22Rv1 (cell line): ENCODE data around the gene COX19.

Source experiments
- H3K27ac ChIP-seq: fragments of 450-650 bp; 2 replicates; pipeline ENCODE4 v1.5.1; 2017
- ZFX ChIP-seq: fragments of 450-650 bp; IDR thresholded peaks from 2 replicates; pipeline ENCODE4 v1.6.1; 2017; ENCODE audit warnings: antibody characterized with exemption, borderline replicate concordance
- TF ChIP-seq, protein P1 (sequence below): fragments of 450-650 bp; IDR thresholded peaks from 2 replicates; pipeline ENCODE4 v1.5.1; 2017; ENCODE audit warnings: mild to moderate bottlenecking

The COX19 gene

GRCh38 chr7:922334-923107 is 52.8 kb downstream of the COX19 start:
- no peak overlapping the region for H3K27ac ChIP-seq

DNA sequence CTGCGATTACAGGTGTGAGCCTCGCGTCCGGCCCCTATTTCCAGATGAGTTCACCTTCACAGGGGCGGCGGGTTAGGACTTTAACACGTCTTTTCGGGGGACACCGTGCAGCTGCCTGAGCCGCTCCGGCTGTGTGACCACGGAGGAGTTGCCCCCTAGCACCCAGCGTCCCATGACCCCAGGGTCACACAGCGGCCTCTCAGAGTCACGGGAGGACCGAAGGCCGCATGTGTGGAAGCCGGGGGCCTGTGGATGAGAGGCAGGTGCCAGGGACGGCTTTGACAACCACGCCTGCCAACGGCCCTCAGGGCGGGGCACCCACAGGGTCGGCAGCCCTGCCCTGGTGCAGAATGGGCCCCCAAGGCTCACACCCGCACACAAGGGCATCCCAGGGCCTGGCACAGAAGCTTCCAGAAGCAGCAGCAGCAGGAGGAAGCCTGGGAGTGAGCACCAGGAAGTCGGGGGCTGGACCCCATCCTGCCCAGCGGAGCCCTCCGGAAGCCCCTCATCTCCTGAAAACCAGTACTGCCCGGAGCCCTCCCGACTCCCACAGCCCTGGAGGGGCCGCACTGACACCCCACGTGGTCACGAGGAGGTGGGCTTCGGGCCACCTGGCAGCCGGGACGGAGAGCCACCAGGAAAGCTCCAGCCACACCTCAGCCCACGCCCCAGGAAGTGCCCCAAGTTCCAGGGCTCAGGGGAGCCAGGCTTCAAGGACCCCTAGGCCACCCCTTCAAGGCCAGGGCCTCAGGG is 53.6 kb downstream of the COX19 start:
- no peak overlapping the region for H3K27ac ChIP-seq
- TF ChIP-seq ZFX, result no peak
- TF ChIP-seq, protein P1, sequence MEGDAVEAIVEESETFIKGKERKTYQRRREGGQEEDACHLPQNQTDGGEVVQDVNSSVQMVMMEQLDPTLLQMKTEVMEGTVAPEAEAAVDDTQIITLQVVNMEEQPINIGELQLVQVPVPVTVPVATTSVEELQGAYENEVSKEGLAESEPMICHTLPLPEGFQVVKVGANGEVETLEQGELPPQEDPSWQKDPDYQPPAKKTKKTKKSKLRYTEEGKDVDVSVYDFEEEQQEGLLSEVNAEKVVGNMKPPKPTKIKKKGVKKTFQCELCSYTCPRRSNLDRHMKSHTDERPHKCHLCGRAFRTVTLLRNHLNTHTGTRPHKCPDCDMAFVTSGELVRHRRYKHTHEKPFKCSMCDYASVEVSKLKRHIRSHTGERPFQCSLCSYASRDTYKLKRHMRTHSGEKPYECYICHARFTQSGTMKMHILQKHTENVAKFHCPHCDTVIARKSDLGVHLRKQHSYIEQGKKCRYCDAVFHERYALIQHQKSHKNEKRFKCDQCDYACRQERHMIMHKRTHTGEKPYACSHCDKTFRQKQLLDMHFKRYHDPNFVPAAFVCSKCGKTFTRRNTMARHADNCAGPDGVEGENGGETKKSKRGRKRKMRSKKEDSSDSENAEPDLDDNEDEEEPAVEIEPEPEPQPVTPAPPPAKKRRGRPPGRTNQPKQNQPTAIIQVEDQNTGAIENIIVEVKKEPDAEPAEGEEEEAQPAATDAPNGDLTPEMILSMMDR, result no peak

More at GRCh38 chr7:922334-923107, 52.8 kb downstream of the COX19 start:
- TF ChIP-seq, protein P1, result no peak
- no peak for TF ChIP-seq ZFX

DNA sequence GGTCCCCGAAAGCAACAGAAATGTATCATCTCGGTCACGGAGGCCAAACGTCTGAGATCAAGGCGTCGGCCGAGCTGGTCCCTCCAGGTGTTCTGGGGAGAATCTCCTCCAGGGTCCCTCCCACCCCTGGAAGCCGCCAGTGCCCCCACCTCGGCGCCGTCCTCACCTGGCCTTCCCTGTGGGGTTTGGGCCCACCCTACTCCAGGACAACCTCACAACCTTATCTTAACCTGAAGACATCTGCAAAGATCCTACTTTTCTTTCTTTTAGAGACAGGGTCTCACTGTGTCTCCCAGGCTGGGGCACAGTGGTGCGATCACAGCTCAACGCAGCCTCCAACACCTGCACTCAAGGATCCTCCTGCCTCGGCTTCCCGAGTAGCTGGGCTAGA is 54.3 kb downstream of the COX19 start:
- H3K27ac ChIP-seq, result no peak overlapping the region
- no peak for TF ChIP-seq ZFX
- TF ChIP-seq, protein P1, result no peak

GRCh38 chr7:920351-921070 is 54.8 kb downstream of the COX19 start:
- H3K27ac ChIP-seq, result no peak overlapping the region
- TF ChIP-seq, protein P1, result no peak
- no peak for TF ChIP-seq ZFX

DNA sequence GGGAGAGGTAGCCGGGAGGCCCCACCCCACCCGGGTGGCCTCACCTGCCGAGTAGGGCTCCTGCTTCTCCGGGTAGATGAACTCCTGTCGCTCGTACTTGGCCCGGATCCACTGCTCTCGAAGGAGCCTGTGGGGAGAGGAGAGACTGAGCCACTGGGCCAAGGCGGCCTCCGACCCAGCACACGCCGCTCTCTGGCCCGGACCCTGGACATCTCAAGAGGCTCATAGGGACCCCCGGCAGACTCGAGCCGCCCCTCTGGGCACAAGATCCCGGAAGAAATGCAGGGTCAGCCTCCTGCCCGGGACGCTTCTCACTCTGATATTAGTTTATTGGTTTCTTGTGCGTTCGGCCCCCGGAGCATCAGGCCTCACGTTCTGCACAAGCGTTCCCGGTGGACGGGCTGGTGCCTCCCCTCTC is 55.4 kb downstream of the COX19 start:
- TF ChIP-seq, protein P1, result no peak

GRCh38 chr7:919114-919442 is 56.3 kb downstream of the COX19 start:
- TF ChIP-seq, protein P1, result no peak
- no peak for TF ChIP-seq ZFX
- H3K27ac ChIP-seq, result no peak overlapping the region

More for the DNA sequence above, 55.4 kb downstream of the COX19 start:
- H3K27ac ChIP-seq, result no peak overlapping the region
